ENCODE results near the gene AKIP1.
"Not testable (repeated sequence)": the region's sequence is repeated elsewhere in the genome, so short reads cannot be mapped to it uniquely, and the experiment has no call there.

Gene AKIP1

DNA sequence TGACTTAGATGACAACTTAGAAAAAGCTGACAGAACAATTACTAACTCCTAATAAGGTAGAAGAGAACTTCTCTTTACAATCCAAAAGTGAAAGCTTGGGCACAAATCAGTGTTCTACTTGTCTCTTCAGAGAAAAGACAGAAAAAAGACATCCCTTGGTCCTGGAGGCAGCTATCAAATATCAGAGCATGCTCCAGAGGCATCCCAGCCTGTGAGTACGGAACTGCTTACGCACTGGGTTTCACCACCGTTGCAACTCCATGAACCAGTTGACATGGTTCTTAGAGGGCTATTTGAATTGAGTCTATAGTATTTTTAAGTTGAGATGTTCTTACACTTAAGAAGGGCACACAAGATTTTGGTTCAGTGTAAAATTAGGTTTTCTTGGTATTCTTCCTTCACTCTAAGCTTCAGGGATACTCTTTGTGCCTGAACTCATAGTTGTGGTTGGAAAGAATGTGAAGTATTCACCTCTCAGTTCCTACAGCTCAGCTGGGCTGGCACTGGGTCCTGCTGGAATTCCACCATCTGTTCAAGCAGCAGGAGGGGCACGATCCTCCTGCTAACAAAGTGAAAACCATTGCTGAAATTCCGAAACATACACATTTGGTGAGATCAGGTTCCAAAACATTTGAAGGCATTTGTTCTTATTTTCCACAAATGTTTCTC lies 6.3 kb downstream of the AKIP1 start:
- DNase-seq: no peak

DNA sequence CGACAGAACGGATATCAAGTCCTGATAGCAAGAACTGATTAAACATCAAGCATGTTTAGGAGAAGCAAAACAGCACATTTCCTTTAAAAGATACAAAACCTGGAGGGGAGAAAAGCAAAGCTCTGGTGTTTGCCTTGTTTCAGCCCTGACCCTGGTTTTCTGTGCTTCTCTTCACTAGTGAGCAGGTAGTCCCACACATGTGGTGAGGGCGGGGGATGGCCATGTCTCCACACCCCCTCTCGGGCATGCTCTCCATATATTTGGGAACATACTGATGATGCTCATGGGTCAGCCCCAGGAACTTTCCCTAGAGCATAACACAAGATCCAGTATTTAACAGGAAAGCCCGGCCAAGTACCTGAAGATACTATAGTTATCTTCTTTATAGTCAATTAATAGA lies 11.7 kb downstream of the AKIP1 start:
- DNase-seq: no peak

DNA sequence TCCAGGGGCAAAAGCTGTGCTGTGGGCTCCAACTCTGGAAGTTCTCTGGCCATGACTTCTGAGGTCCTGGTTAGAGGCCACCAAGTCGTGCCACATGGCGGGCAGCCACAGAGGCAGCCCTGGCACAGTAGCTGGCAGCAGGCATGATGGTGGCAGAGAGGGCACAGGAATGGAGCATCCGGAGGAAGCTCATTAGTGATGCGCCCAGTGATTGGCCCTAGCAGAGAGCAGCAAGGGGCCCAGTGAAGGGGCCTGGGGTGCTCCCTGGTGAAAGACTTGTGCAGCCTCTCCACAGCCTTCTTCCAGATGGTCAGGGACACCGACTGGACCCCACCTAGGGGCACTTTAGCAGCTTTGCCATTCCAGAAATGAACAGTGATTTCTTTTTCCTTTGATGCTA lies 14.7 kb downstream of the AKIP1 start:
- DNase-seq: no peak

- no peak for DNase-seq
Measured at GRCh38 chr11:8926236-8926635, 15.2 kb downstream of the AKIP1 start.

GRCh38 chr11:8927233-8927632 lies 16.2 kb downstream of the AKIP1 start:
- DNase-seq: no peak

- DNase-seq: no peak
Measured at GRCh38 chr11:8928205-8928604, 17.2 kb downstream of the AKIP1 start.

GRCh38 chr11:8928981-8929615 lies 18.1 kb downstream of the AKIP1 start:
- DNase-seq: no peak

DNA sequence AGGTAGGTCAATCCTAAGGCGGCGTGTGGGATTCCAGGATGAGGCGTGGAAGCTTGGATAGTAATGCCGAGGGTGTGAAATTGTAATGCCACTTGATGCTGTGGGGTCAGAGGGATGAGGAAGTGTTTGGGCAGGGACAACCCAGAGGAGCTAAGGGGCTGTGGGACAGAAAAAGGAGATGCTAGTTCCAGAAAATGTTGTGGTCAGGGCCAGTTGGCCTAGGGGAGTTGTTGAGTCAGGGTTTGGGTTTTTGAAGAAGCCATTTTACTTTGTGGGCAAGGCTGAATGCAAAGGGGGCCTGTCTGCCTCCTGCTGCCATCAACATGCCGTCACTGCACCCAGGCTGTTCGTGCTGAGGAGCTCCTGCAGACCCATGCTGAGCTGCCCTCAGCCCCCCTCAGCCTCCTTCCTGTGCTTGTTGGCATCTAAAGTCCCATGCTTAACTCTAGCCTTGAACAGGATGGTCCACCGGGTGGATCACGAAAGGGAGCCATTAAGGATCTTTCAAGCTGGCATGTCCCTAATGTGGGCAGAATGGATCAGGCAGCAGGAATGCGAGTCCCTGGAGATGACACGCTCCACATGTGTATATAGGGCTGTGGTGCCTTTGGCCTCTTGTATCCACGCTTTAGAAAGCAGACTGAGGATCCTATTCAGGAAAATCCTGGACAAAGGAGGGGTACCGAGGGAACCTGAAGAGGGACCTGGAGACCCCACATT lies 19.6 kb downstream of the AKIP1 start:
- DNase-seq: no peak

DNA sequence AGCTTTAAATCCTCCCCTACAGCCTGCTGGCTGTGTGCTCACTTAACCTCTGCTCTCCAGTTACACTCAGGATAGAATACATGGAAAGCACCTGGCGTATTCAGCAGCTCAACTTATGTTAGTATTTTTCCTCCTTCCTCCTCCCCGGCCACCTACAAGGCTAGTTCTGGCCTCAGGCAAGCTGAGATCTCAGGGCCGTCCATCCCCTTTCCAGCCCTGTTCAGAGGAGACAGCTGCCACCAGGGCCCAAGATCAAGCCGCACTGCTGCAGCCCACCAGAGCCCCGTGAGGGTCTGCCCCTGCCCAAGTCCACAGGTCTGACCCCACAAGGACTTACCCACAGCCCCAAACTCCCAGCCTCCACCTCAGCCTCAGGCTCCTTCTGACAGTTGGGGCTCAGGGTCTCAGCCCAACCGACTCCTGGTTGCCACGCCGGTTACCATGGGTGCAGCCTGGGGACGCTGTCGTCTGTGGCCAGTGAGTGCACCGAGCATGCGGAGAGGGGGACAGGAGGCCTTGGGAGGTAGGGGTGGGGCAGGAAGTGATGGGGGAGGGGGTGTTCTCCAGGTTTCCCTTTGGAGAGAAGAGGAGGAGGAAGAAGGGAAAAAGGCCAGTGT lies 21.7 kb downstream of the AKIP1 start, which contains the start of gene C11orf16:
Gene C11orf16, minus strand, starts transcription at position 384 of the 617 bp plus-strand sequence. CDS start 639 bp downstream, outside the sequence.
- no peak for DNase-seq

DNA sequence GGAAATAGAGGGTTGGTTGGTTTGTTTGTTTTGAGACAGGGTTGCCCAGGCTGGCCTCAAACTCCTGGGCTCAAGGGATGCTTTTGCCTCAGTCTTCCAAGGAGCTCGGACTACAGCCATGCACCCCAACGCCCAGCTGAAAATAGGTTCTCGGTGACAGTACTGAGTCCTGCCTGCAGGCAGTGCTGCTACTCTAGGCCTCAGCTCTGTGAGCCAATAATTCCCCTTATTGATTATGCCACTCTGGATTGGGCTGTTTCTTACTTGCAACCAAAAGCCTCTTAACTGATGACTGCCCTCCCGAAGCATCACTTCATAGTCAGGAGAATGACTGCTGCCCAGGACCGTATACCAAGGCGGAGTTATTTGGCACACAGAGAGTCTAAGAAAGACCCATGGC lies 22.9 kb downstream of the AKIP1 start:
- DNase-seq: no peak

DNA sequence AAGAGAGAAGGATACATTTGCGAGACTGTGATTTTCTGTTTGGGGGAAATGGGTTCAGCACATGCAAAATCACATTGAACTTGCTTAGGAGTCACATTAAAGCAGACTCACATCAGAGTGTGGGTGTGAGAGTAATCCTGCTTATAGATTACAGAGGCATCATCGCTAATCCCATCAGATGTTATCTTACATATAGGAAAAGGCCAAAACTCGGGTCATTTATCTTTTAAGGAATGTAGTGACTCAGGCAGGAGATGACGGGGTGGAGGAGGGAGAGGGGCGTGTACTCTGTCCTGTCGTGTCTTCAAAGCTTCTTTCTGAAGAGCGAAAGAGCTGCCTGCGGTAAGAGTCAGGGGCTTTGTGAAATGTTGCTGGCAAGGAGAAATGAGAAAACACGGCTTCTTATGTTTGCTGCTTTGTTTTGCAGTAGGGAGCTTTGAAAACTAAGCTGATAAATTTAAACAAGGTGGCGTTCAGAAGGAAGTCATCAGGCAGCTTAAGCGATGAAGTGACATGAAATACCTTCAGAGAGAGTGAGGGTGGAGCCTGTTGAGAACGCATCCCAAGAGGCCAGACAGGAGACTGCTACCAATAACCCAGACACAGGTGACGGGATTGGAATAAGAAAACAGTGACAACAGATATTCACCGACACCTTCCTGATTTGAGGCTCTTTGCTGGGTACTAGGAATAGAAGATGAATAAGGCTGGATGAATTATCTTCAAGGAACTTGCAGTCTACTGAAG lies 23.9 kb downstream of the AKIP1 start:
- no peak for DNase-seq

DNA sequence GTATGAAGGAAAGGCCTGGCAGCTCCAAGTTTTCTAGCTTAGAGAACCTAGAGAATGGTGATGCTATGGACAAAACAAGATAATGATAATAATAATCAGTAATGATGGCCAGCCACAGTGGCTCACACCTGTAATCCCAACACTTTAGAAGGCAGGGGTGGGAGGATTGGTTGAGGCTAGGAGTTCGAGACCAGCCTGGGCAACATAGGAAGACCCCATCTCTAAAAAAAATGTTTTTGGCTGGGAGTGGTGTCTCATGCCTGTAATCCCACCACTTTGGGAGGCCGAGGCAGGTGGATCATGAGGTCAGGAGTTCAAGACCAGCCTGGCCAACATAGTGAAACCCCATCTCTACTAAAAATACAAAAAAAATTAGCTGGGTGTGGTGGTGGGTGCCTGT lies 24.8 kb downstream of the AKIP1 start:
- not testable (repeated sequence) for DNase-seq

- DNase-seq: peak; percentile 40
Measured at GRCh38 chr11:8937159-8937558, 26.2 kb downstream of the AKIP1 start.

GRCh38 chr11:8937659-8938058 lies 26.7 kb downstream of the AKIP1 start:
- DNase-seq: no peak

- DNase-seq: no peak
Measured at GRCh38 chr11:8941341-8942103, 30.5 kb downstream of the AKIP1 start.

DNA sequence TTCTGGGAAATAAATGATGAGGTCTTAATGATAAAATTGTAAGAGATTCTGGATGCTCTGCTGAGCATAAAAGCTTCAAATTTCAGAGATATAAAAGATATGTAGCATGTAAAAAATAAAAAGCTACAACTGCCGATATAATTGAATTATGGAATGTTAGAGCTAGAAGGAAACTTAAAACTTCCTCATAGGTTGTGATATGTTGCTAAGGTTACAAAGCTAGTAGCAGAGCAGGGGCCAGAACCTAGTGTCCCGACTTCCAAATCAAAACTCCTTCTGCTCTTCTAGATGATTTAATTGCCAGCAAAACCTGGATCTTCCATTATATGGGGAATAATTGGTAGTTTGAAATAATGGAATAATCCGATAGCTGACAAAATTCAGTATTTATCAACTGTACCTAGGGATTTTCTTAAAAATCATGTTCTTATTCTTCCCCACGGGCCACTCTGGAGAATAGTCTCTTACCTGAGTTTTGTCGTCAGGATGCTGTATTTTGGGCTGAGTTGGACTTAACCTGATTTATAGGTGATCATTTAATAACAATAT lies 31.6 kb downstream of the AKIP1 start, which contains the start of gene ASCL3:
Gene ASCL3, minus strand, starts transcription at position 499 of the 549 bp plus-strand sequence. CDS start 4,855 bp downstream, outside the sequence.
- DNase-seq: no peak

- no peak for DNase-seq
Measured at GRCh38 chr11:8947230-8947943, 36.4 kb downstream of the AKIP1 start.

DNA sequence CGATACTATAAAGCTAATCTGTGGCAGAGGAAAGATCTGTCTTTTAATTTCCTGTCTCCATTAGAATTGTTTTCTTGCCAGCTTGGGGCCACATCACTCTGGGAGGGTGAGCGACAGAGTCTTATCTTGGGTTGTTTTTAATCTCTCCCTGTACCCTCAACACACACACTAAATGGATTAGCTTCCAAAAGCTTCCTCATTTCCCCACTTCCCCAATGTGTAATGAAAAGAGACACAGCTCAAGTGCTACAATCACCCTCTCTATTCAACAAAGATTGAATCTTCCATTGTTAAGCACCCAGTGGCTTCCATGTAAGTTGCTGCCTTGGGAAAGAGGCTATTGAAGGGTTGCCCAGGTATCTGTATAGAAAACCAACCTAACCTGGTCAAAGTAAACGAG lies 37.9 kb downstream of the AKIP1 start:
- DNase-seq: no peak

DNA sequence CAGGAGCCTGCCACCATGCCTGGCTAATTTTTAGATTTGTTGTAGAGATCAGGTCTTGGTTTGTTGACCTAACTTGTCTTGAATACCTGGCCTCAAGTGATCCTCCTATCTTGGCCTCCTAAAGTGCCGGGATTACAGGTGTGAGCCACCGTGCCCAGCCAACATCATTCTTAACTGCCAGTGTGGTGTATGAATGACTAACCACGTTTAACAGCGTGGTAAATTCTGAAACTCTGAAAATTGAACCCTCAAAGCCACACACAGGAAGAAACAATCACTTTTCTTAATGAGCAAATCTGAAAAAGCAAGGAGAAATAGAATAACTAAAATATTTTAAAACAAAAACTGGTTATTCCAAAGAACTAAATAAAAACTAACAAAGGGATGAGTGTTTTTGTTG lies 45.9 kb downstream of the AKIP1 start:
- no peak for DNase-seq

DNA sequence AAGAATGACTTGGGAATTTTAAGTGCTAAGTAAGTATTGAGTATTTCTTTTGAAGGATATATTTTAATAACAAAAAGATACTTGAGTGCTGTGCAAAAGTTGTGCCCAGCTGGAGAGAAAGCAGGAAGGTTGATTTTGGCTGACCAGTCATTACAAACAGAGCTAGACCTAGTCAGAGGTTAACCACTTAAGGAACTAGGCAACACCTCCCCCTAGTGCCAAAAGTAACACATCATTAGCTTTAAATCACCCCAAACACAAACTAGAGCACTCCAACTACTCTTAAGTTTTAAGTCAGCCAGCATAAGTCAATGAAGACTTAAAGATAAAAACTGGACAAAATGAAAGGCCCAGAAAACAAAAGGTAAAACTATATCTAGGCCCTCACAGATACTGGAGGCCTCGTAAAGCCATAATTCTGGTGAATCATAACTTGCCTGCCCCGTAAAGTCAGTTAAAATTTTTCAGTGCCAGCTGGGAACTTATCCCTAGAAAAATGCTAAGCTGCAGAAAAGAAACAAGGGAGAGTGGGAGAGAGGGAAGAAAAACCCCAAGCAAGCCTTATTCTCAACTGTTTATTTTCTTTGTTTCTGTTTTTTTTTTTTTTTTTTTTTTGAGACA lies 48.7 kb downstream of the AKIP1 start:
- peak; percentile 53 for DNase-seq
